Thymus (tissue), 11 donors: Measurements from ENCODE around the gene FGF7. TPM values are rescaled to one million over a fixed set of nuclear protein-coding genes. Genes with fewer than 3 reads are reported as not detected.
"Not testable (repeated sequence)": the region's sequence is repeated elsewhere in the genome, so short reads cannot be mapped to it uniquely, and the experiment has no call there.

ENCODE experiments used
- DNase-seq, 9 donors: peaks; one replicate each; pipeline ENCODE4 v3.0.0-alpha.2; 2013; ENCODE audit warnings: low spot score in 9 of 9, low read depth in 6 of 9, missing footprints in 1 of 9
- H3K27ac ChIP-seq, 2 donors: one replicate each; pipeline ENCODE4 v1.5.1; 2013; ENCODE audit warnings: control low read depth in 1 of 2, low read depth in 1 of 2, low read length in 1 of 2, mild to moderate bottlenecking in 1 of 2, moderate library complexity in 1 of 2
- H3K27me3 ChIP-seq, 2 donors: one replicate each; pipeline ENCODE4 v1.5.1; 2013; ENCODE audit warnings: low read length in 1 of 2; ENCODE audit not compliant: control insufficient read depth in 2 of 2, insufficient read depth in 1 of 2
- H3K36me3 ChIP-seq, 2 donors: one replicate each; pipeline ENCODE4 v1.5.1; 2013; ENCODE audit warnings: low read length in 1 of 2, mild to moderate bottlenecking in 1 of 2, moderate library complexity in 1 of 2; ENCODE audit not compliant: control insufficient read depth in 2 of 2, insufficient read depth in 2 of 2
- H3K4me1 ChIP-seq, 2 donors: one replicate each; pipeline ENCODE4 v1.5.1; 2013; ENCODE audit warnings: low read length in 2 of 2; ENCODE audit not compliant: control insufficient read depth in 2 of 2, insufficient read depth in 2 of 2
- H3K4me3 ChIP-seq, 2 donors: one replicate each; pipeline ENCODE4 v1.5.1; 2013; ENCODE audit warnings: low read length in 2 of 2, control low read depth in 1 of 2, mild to moderate bottlenecking in 1 of 2
- H3K9me3 ChIP-seq, 2 donors: one replicate each; pipeline ENCODE4 v1.5.1; 2013; ENCODE audit warnings: low read length in 1 of 2, mild to moderate bottlenecking in 1 of 2; ENCODE audit not compliant: control insufficient read depth in 2 of 2, insufficient read depth in 1 of 2
- WGBS: extraction: QIAGEN DNeasy Blood & Tissue Kit; methylation state at CpG from one replicate; pipeline ENCODE4 v1.1.7; 2013; 5-methylcytosine and 5-hydroxymethylcytosine counted together
- polyA plus RNA-seq: library from polyadenylated mRNA; stranded (reverse); fragments of 200-250 nt; gene quantifications from one replicate; pipeline ENCODE4 v1.2.3, GENCODE V29; 2013
- total RNA-seq: library from RNA; stranded (reverse); fragments of 120-200 nt; gene quantifications from one replicate; pipeline ENCODE4 v1.2.4, GENCODE V29; 2013
- donor health status: healthy.

The FGF7 gene
- total and polyA plus RNA-seq, 2 donors = 2.1 to 5.0 TPM

DNA sequence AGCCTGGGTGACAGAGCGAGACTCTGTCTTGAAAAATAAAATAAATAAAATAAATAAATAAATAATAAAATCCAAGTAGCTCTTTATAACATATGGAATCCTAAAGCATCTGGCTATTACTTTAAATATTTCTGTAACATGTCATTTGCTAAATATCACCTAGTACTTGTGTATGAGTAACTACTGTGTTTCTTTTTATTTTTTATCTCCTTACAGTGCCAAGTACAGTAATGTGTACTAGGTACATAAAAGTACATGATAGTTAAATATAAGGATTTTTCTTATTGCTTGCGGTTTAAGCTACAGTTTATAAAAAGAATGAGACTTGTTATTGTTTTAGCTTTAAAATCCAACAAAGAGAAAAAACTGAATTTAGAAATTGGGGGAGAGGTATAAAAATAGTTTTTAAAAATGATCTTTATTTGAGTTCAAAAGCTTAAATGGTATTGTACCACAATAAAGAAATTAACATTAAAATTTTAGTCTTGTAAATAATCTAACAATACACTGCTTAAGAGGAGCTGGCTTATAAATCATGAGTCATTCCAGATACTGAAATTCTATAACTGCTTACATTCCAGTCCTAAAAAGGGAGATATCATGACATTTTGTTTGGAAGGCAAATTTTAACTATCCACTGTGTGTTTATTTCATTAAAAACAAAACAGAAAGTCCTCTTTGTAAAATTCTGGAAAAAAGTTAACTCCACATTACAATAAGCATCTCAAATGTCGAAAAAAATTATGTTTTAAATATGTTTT lies 73.1 kb downstream of the FGF7 start:
- WGBS = 98% methylated on average over 3 of the region's 3 CpGs
- no peaks in the 10 kb centered on the region for H3K27me3 ChIP-seq
- no peaks in the 10 kb centered on the region for H3K9me3 ChIP-seq
- no peaks in the 10 kb centered on the region for H3K36me3 ChIP-seq
- H3K4me3 ChIP-seq = no peak overlapping the region
- H3K27ac ChIP-seq = no peak overlapping the region
- no peak for DNase-seq
- H3K4me1 ChIP-seq = no peaks in the 10 kb centered on the region

DNA sequence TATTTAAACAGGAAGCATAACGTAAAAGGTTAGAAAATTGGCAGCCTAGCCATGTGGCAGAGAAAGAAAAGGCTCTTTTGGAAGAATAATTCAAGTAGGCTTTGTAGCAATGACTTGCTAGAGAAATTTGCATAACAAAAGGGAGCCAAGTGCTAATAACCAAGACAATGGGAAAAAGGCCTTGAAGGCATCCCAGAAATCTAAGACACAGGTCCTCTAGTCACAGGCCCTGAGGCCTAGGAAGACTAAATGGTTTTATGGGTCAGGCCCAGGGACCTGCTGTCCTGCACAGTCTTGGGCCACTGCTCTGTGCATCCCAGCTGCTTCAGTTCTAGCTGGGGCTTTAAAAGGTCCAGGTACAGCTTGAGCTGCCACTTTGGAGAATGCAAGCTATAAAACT lies 78.5 kb downstream of the FGF7 start:
- Histone ChIP-seq H3K4me3 (no peak overlapping the region), H3K4me1 (no peaks in the 10 kb centered on the region), H3K27ac (no peak overlapping the region), H3K9me3 (peaks cover 0 to 8% of the 10 kb centered on the region in 2 donors), H3K36me3 (no peaks in the 10 kb centered on the region), H3K27me3 (no peaks in the 10 kb centered on the region)
- no peak for DNase-seq
- WGBS = 93% methylated on average over 1 of the region's 1 CpG

DNA sequence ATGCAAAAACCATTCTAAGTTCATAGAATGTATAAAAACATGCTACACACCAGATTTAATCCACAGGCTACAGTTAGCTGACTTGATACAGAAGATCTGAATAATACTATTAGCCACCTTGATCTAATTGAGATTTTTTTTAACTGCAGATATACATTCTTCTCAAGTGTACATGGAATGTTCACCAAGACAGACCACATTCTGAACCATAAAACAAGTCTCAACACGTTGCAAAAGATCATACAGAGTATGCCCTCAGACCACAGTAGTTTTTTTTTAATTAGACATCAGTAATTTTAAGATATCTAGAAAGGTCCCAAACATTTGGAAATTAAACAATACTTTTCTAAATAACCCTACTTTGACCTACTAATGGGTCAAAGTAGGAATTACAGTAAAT lies 83.3 kb downstream of the FGF7 start:
- H3K36me3 ChIP-seq = no peaks in the 10 kb centered on the region
- WGBS = 76% methylated on average over 1 of the region's 1 CpG
- no peaks in the 10 kb centered on the region for H3K27me3 ChIP-seq
- no peak overlapping the region for H3K4me3 ChIP-seq
- H3K27ac ChIP-seq = no peak overlapping the region
- H3K4me1 ChIP-seq = no peaks in the 10 kb centered on the region
- no peak for DNase-seq
- peaks cover 0 to 8% of the 10 kb centered on the region in 2 donors for H3K9me3 ChIP-seq

DNA sequence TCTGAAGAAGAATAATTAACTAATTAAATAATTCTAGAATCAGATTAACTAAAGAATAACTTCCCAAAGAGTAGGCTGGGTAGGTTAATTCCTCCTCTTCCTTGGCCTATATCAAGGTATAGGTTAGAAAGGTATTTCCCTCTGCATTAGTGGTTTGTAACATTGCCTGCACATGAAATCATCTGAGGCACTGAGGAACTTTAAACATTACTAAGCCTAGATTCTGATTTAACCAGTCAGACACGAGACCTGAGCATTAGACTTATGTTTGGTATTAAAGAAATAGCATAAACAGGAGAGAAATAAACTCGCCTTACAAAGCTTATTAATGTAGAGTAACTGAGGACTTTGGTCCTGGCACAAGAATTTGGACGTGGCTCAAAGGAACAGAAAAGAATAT lies 84.2 kb downstream of the FGF7 start:
- no peaks in the 10 kb centered on the region for H3K27me3 ChIP-seq
- no peak for DNase-seq
- WGBS = 95% methylated on average over 3 of the region's 3 CpGs
- no peaks in the 10 kb centered on the region for H3K4me1 ChIP-seq
- peaks cover 0 to under 1% of the 10 kb centered on the region in 2 donors for H3K9me3 ChIP-seq
- H3K4me3 ChIP-seq = no peak overlapping the region
- no peak overlapping the region for H3K27ac ChIP-seq
- H3K36me3 ChIP-seq = no peaks in the 10 kb centered on the region

DNA sequence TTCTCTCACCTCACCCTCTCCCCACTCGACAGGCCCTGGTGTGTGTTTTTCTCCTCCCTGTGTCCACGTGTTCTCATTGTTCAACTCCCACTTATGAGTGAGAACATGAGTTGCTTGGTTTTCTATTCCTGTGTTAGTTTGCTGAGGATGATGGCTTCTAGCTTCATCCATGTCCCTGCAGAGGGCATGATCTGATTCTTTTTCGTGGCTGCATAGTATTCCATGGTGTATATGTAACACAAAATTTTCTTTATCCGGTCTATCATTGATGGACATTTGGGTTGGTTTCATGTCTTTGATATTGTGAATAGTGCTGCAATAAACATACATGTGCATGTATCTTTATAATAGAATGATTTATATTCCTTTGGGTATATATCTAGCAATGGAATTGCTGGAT lies 89.7 kb downstream of the FGF7 start:
- not testable (repeated sequence) for H3K36me3 ChIP-seq, H3K27ac ChIP-seq, H3K9me3 ChIP-seq, DNase-seq, H3K27me3 ChIP-seq, H3K4me1 ChIP-seq, H3K4me3 ChIP-seq
- WGBS = 97% methylated on average over 4 of the region's 4 CpGs

DNA sequence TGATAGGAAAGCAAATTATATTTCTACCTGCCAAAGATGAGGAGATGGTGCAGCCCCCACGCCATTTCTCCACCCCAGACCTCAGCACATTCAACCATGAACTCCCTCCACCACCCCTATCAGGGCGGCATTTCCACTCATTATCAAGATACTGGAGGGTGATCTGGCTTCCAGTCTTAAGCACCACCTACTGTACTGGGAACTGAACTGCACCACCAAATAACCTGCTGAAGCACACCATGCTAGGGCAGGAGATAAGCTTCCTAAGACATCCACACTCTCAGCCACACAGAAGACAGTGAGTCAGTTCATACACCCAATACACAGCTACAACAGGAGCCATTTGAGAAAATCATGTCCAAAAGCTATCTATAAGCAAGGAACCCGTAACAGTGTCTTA lies 98.8 kb downstream of the FGF7 start:
- H3K36me3 ChIP-seq = no peaks in the 10 kb centered on the region
- H3K27me3 ChIP-seq = no peaks in the 10 kb centered on the region
- H3K27ac ChIP-seq = no peak overlapping the region
- no peak overlapping the region for H3K4me3 ChIP-seq
- peaks cover 0 to 7% of the 10 kb centered on the region in 2 donors for H3K9me3 ChIP-seq
- 91% methylated on average over 3 of the region's 3 CpGs for WGBS
- H3K4me1 ChIP-seq = no peaks in the 10 kb centered on the region
- DNase-seq = no peak

DNA sequence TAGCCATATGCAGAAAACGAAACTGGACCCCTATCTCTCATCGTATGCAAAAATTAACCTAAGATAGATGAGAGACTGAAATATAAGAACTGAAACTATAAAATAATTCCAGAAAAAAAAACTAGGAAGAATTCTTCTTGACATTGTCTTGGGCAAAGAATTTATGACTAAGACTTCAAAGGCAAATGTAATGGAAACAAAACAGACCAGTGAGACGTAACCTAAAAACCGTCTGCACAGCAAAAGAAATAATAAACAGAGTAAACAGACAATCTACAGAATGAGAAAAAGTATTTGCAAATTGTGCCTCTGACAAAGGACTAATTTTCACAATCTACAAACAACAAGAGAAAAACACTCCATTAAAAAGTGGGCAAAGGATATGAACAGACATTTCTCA lies 105.2 kb downstream of the FGF7 start:
- Histone ChIP-seq H3K4me1 (no peaks in the 10 kb centered on the region), H3K27me3 (no peaks in the 10 kb centered on the region), H3K9me3 (peaks cover 0 to 3% of the 10 kb centered on the region in 2 donors), H3K4me3 (no peak overlapping the region), H3K36me3 (no peaks in the 10 kb centered on the region), H3K27ac (no peak overlapping the region)
- 95% methylated on average over 4 of the region's 4 CpGs for WGBS
- no peak for DNase-seq

DNA sequence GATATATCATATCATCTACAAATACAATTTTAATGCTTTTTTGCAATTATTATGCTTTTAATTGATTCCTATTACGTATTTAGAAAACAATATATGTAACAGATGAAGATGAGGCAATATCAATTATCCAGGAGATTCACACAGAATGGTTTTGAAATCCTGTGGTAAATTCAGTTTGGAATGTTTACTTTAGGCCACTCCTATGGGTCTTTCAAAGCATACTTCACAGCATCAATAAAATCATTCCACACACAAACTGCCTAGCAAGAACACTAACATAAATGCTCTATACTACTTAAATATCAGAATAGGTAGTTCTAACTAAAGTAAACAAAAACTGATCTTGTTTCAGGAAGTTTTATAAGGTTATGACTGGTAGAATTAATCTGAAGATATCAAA lies 107.0 kb downstream of the FGF7 start:
- no peak overlapping the region for H3K27ac ChIP-seq
- no peak for DNase-seq
- H3K36me3 ChIP-seq = no peaks in the 10 kb centered on the region
- H3K27me3 ChIP-seq = no peaks in the 10 kb centered on the region
- no peaks in the 10 kb centered on the region for H3K4me1 ChIP-seq
- no peak overlapping the region for H3K4me3 ChIP-seq
- no peaks in the 10 kb centered on the region for H3K9me3 ChIP-seq
- 99% methylated on average over 1 of the region's 1 CpG for WGBS
